ENCODE results near the gene TRERF1.
"Not testable (repeated sequence)": the region's sequence is repeated elsewhere in the genome, so short reads cannot be mapped to it uniquely, and the experiment has no call there.

The TRERF1 gene

DNA sequence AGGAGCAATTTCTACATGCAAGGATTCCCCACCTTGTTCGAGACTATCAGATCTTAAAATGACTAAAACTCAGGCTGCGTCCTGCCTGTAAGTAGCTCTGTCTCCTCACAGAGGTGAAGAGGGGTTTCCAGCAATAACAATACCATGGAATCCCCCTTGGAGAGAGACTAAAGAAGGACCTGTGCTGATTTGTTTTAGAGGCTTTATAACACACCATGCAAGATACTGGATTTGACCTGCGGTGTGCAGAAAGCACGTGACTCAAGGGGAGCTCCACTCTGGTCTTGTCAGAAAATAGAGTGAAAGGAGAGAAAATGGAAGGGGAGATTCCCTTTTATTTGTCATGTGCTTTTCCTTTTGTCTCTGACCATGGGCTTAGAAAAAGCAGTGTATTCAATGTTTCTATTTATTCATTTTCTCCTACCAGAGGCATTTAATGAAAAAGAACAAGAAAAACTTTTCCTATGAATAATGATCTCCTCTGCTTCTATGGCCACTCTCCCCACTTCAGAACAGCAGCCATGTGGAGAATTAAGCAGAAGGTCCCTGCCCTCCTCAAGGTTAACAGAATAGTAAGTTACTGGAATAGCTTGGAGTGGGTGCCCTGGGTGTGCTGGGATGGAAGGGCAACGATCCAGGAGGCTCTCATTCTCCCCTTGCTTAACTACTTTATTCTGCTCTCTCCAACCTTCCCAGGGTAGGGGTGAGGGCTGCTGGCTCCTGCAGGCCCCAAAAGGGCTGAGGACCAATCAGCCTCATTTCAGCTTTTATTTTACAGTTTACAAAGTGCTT lies 214.8 kb downstream of the TRERF1 start:
- no peak for DNase-seq

DNA sequence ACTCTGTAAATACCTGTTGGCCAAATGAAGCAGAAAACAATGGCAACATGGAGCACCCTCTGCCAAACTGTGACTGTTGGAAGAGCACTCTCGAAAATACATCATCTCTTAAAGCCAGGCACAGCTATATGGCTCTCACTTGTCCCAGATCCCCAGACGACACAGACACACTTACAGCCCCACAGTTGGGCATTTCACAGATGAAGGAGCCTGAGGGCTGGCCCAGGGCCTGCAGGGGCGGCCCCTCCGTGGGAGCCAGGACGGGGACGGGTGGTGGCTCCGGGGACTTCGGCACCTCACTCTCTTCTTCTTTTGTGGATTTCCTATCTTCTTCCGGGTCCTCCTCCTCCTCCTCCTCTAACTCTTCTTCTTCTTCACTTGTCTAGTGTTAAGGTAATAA lies 215.7 kb downstream of the TRERF1 start:
- DNase-seq: no peak

DNA sequence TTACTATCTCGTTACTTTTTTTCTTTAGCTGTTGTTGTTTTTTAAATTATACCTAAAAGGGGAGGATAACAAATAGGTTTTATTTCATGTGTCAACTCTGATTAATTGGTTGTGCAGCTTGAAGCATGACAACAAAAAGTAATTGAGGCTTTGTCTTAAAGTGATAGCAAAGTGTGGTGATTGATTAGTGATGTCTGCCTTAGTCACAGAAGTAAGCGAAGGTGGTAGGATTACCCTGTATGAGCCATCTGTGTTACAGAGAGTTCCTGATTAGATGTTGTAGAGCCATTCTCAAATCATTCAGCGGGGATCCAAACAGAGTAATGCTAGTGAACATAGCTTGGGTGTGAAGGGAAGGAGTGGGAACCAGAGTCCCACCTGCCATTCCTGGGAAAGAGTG lies 219.7 kb downstream of the TRERF1 start:
- no peak for DNase-seq

DNA sequence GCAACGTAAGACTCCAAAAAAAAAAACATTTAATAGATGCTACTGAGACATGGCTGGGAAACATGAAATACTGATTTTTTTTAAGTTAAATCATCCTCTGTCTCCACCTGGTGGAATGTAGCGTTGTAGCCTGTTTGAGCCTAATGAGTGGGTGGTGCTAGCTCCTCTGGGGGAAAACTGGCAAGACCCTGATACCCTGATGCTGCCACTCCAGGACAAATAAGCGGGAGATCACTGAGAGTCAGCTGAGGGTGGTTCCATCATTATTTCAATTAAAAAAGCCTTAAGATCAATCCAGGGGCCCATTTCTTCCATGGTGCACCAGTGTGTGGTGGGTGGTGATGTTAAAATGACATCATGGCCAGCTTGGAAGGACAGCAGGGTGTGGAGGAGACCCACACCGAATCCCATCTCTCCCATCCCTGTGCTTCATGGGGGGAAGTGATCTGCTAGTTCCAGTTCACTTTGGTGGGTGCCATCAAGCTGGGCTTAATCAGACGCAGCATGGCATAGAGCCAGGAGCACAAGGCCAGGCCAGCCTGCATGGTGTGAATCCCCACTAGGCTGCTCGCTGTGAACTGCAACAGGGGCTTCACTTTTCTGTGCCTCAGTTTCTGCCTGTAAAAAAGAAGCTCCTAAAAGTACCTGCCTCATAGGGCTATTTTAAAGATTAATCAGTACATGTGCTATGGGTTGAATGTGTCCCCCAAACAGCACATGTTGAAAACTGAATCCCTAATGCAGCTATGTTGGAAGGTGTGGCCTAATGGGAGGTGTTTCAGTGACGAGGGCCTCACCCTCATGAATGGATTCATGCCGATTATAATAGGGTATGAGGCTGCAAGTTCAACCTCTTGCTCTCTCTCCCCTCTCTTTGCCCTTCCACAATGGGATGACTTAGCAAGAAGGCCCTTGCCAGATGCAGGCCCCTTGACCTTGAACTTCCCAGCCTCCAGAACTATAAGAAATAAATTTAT lies 221.1 kb downstream of the TRERF1 start:
- no peak for DNase-seq

DNA sequence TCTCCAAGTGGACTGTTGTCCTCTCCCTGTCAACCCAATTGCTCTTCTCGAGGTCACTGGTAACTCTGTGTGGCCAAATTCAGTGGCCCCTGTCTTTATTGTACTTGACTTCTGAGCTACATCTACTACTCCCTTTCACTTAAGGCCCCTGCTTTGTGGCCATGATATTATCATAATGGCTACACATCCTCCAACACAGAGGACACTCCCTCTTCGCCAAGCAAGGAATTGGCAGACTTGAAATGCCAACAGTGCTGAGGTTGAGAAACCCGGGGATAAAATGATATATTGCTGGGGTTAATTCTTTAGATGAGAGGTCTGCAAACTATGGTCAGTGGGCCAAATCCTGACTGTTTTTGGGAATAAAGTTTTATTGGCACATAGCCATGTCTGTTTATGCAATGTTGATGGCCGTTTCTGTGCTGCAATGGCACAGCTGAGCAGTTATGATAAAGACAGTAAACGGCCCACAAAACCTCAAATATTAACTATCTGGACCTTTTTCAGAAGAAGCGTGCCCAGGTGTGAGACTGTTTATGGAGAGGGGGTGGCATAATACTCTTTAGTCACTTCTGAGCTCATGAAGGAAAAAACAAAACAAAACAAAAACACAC lies 222.1 kb downstream of the TRERF1 start:
- DNase-seq: peak; percentile 36

DNA sequence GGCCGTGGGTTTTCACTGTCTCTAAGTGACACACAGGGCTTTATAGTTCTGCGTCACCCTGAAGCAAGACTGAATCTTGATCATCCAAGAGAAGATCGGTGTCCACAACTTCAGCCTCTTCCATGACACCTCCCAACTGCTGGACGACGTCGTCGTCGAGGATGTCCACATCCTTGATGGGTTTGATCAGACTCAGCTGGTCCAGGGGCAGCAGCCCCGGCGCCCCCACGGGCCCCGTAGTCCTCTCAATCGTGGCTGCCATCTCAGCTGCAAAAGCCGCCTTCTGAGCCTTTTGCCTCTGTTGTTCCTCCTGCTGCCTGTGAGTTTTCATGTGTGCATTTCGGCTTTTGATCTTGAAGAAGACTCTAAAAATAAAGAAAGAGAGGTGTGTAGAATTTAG lies 223.4 kb downstream of the TRERF1 start:
- no peak for DNase-seq

DNA sequence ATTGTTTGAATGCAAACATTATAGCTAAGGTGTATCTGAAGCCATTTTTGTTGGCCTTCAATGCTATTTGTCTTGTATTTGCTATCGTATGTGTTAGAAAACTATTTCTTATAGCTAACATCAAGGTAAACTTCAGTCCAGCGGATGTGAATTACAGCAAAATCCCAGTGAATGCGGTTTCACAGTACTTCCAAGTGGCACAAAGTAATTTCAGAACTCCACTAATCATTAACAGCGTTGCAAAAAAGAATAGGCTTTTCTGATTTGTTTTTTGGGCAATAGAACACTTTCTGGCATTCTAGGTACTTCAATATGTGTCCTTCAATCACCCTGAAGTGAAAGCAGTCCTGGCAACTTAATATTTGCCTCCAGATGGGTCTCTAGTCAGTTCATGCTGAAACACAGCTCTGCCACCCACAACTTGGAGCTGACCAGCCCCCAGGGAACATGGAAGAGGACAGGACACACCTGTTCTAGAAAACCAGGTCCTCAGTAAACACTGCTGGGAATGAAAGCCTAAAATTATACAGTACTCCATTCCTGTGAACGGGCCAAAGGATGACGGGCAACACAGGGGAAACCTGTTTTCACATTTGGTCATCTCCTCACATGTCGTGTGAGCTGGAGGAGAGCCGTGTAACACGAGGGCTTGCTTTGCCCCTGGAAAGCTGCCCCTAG lies 224.4 kb downstream of the TRERF1 start:
- no peak for DNase-seq

DNA sequence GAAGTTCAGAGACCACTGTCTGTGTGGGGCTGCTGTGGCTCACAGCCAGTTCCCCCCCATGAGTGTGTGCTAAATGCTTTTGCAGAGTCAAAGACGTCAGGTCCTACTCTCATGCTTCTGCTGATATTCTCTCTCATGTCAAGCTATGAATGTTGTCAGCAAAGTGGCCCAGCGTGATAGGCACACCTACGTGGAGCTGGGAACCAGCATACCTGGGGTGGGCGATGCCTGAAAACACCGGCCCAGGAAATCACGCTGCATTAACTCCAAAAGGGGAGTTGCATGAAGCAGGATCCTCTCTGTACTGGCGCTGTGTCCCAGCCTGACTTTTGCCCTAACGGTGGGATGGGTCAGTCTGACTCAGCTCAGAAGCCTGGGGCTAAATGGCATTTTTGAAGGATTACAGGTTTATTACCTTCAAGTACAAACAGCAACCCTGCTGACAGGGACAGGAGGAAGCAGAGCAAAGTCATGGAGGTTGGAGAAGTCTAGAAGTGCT lies 225.0 kb downstream of the TRERF1 start:
- DNase-seq: no peak

DNA sequence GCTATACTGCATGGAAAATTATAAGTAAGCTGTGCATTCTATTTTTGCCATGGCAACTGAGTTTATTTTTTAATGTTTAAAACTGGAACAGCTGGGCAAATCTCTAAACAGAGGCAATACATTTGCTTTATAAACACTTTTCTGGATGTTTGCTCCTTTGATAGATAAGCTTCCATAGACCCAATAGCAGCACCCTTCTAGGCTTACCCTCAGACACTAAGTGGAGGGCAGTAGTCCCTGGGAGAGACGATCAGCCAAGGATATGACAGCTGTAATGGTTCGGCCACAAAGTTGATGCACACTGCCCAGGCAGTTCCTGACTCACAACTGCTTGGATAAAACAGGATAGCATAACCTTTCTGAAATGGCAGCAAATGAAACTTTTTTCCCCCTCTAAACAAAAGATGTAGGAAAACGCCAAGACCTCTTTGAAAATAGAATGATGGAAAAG lies 225.5 kb downstream of the TRERF1 start:
- no peak for DNase-seq

DNA sequence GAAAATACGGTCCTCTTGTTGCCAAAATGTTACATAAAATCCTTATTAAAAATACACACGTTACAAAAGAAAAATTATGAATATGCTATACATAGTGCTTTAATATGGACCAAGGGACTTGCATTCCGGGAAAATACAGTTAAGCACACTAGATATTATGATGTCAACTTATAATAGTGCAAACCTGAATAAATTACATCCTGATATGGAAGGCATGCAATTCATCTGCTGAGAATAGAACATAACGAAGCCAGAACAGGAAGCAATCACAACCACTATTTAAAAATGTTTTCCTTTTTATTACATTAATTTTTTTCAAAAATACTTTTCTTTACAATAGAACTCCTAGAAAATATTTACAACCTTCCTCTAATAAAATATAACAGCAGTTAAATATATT lies 226.3 kb downstream of the TRERF1 start:
- DNase-seq: no peak

DNA sequence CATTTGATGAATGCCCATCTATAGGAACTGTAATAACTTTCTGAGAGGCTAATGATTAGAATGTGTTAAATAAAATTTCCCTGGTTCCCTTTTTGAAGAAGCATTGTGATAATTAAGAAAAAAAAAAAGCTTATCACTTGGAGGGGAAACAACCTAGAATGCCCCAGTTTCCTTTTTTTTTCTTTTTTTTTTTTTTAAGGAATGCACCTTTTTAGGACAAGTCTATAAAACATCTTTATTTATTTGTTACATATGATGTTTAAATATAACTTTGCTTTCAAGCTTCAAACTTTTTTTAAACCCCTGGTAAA lies 226.7 kb downstream of the TRERF1 start:
- DNase-seq: no peak

DNA sequence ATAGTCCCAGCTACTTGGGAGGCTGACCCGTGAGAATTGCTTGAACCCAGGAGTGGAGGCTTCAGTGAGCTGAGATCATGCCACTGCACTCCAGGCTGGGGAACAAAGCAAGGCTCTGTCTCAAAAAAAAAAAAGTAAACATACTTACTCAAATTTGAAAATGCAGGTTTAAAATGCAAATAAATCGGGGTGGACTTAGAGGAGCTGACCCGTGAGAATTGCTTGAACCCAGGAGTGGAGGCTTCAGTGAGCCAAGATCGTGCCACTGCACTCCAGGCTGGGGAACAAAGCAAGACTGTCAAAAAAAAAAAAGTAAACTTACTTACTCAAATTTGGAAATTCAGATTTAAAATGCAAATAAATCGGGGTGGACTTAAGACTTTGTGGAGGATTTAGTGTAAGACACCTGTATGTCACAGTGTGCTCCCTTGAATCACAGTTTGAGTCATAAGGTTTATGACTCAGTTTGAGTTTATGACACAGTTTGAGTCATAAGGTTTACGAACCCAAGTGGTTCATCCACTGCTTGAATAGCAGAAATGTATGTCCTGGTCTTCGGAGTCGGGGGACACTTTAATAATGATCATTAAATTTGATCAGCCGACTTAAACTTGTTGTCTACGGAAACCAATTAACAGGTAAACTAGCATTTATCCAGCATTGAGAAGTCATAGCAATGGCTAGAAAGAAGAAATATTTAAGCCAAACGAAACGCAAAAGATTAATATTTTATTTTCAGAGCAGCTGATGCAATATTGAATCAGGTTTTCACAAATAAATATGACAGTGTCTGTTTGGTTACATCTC lies 227.3 kb downstream of the TRERF1 start:
- no peak for DNase-seq

DNA sequence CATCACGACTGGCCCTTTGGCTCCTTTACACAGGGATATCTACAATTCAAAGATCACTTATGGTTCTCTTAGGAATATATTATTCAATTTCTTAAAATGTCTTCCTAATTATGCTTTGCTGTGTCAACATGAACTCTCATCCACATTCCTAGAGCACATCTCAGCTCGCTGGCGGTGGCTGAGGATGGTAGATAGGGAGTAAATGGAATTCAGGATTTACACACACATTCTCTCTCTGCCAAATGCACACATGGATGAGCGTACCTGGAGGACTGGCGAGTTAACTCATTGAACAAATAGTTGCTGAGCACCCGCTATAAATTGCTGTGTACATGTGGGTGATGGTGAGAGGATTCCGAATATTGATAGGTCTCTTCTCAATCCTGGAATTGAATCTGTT lies 229.3 kb downstream of the TRERF1 start:
- DNase-seq: no peak

DNA sequence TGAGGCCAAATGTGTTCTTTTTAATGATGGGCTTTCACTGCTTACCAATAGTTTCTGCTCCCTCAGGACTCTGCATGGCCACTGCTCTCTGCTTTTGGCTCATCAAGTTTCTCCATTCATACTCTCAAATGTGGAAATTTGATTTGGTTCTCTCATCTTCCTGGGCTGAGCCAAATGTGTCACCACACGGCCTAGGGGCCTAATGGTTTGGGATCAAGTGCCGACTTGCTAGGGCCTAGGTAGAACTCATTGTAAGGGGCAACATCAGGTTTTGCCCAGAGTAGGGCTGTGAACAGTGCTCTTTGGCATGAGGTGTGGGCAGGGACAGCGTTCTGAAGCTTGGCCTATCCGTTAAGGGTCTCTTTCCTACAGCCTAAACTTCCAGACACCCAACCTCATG lies 230.2 kb downstream of the TRERF1 start:
- no peak for DNase-seq

DNA sequence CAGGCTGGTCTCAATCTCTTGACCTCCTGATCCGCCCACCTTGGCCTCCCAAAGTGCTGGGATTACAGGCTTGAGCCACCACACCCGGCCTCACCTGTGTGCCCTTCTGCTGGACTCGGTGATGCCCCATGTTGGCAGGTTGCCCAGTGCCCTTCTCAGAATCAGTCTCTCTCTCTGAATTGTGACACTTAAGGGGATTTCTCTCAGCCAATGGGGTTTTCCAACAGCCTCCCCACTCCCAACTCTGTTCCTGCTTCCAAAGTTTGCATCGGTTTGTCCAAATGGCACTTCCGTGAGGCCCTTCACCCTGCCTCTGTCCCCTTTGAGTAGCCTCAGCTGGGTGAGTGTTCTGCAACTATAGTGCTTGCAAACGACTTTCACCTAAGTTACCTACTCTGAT lies 230.9 kb downstream of the TRERF1 start:
- no peak for DNase-seq

DNA sequence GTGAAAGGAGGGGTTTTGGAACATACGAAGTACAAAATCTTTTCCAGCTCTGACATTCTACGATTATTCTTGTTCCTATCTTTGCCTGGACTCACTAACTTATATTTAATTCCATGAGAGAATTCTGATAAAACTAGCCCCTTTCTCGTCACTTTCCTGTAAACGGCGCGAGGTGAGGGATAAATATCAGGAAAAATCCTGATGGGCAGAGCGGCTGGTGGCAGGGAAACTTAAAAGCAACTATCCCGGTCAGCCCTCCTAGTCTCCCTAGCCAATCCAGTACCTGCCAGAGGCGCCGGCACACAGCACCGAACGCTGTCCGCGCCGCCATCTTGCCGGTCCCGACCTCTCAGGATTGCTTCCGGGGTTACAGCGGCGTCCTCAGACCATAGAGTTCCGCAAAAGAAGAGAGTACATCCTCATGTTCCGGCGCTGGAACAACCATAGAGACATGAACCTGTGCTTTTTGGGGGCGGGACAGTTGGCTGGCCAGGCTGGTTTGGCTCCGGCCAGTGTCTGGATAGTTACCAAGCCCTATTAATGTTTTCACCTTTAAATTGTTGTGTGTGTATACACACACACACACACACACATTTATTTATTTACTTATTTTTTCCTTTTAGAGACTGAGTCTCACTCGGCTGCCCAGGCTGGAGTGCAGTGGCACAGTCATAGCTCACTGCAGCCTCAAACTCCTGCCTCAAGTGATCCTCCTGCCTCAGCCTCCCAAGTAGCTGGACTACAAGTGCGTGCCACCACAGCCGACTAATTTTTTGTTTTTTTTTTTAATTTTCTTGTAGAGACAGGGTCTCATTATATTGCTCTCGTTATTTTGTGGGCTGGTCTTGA lies 234.0 kb downstream of the TRERF1 start, which contains the start of gene MRPS10:
Gene MRPS10, minus strand, starts transcription at position 343 of the 849 bp plus-strand sequence. Its CDS starts 12 bp downstream, at position 331.
- DNase-seq: peak; percentile 91

DNA sequence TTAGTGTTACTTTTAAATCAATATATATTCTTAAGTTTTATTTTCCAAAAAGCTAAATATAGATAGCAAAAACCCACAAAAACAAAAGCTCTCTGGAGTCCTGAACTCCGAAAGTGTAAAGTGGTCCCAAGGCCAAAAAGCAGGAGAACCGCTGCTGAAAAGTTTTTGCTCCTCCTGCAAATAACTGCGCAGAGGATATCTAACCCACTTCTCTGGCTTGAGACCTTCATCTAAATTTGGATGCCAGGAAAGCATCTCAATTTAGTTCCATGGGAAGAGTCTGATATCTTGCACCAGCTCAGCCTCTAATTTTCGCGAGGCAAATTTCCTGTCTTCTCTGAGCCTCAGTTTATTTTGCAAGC lies 234.6 kb downstream of the TRERF1 start:
- DNase-seq: no peak

DNA sequence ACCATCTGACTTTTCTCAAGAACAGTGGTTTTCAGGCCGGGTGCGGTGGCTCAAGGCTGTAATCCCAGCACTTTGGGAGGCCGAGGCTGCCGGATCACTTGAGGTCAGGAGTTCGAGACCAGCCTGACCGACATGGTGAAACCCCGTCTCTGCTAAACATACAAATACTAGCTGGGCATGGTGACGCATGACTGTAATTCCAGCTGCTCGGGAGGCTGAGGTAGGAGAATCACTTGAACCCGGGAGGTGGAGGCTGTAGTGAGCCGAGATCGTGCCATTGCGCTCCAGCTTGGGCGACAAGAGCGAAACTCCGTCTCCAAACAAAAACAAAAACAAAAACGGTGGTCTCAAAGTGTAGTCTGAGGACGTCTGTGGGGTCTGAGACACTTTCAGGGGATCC lies 235.2 kb downstream of the TRERF1 start:
- not testable (repeated sequence) for DNase-seq

DNA sequence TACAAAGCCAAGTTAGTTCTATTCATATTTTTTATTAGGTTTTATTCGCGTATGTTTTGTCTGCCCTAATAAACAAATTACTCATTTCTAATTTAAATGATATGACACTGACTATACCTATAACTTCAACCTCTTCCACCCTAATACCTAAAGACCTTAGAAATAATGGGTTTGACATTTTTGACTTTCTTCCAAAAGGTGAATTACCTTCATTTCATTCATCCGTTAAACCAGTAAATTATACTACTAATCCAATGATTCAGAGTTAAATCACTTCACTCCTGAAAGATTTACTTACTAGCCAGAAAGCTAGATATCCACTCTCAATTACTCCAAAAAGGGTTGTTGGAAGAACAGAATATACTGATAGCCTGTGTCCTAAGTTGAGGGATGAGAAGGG lies 239.3 kb downstream of the TRERF1 start:
- DNase-seq: no peak

DNA sequence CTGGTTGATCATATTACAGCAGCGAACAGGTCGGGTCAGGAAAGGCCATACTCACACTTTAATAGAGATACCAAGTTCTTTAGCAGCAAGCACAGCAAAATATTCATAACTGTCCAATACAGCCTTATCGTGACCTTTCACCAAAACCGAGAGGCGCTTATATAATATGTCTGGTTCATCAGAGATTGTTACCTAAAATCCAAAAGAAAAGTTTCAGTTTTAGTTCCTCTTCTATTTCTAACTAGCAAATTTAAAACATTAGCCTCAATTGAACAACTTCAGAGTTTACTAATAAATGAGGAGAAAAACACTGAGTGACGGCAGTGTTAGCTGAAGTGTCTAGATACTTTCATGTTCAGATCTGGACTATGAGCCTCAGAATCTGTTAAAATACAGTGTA lies 240.0 kb downstream of the TRERF1 start:
- DNase-seq: no peak

DNA sequence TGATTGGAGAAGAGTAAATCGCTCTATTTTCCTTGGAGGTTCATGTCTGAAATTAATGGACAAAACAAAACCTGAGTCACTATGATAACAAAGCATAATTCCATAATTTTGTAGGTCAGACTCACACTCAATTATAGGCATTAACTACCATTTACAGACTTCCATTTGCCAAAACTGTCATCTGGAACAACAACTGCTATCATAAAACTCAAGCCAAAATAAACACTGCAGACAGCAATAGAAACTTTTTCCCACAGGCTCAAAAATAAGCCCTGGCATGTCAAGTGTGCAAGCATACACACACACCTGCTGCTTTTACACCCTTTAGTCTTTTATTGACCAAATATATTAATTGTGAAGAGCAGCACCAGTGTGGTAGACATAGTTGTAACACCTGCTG lies 241.2 kb downstream of the TRERF1 start:
- DNase-seq: no peak
